ENCODE data around the gene COP1.

DNA sequence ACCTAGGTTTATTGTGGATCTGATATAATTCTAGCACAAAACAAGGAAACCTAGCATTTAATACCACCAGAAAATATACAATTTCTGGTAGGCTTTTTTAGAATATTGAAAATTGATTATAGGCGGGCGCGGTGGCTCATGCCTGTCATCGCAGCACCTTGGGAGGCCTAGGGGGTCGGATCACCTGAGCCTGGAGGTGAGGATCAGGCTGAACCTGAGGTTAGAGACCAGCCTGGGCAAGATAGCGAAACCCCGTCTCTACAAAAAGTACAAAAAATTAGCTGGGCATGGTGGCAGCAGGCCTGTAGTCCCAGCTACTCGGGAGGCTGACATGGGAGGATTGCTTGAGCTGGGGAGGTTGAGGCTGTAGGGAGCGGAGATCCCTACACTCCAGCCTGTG, 948 bp upstream of the COP1 start:
- TF ChIP-seq, protein P1, sequence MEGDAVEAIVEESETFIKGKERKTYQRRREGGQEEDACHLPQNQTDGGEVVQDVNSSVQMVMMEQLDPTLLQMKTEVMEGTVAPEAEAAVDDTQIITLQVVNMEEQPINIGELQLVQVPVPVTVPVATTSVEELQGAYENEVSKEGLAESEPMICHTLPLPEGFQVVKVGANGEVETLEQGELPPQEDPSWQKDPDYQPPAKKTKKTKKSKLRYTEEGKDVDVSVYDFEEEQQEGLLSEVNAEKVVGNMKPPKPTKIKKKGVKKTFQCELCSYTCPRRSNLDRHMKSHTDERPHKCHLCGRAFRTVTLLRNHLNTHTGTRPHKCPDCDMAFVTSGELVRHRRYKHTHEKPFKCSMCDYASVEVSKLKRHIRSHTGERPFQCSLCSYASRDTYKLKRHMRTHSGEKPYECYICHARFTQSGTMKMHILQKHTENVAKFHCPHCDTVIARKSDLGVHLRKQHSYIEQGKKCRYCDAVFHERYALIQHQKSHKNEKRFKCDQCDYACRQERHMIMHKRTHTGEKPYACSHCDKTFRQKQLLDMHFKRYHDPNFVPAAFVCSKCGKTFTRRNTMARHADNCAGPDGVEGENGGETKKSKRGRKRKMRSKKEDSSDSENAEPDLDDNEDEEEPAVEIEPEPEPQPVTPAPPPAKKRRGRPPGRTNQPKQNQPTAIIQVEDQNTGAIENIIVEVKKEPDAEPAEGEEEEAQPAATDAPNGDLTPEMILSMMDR (IDR thresholded peaks at IDR 0.05): no peak
- TF ChIP-seq POLR2A (IDR thresholded peaks at IDR 0.05): no peak
